HepG2 (cell line): ENCODE data around the gene DLX3. TPM values are rescaled to one million over a fixed set of nuclear protein-coding genes. Genes with fewer than 3 reads are reported as not detected.

Experiments
- DR1 ChIP-seq: sonication (generic); formaldehyde crosslinking; IDR thresholded peaks from 2 replicates; pipeline ENCODE4 v1.8.0; 2021; ENCODE audit warnings: mild to moderate bottlenecking, missing genetic modification reagents, inconsistent platforms
- FOXK2 ChIP-seq: fragments of 450-650 bp; IDR thresholded peaks from 2 replicates; pipeline ENCODE4 v1.6.1; 2016
- FOXP4 ChIP-seq: sonication (generic); formaldehyde crosslinking; IDR thresholded peaks from 2 replicates; pipeline ENCODE4 v1.4.0; 2020; ENCODE audit warnings: missing genetic modification reagents
- GRHL1 ChIP-seq: sonication (generic); formaldehyde crosslinking; conservative IDR thresholded peaks from 2 replicates; pipeline ENCODE4 v1.8.0; 2022; ENCODE audit warnings: missing genetic modification reagents
- MAZ ChIP-seq, 2 experiments: sonication (generic) in 1 of 2; formaldehyde crosslinking in 1 of 2; IDR thresholded peaks; 2 replicates each; pipeline versions ENCODE4 v1.5.0 to v1.6.1; 2012 to 2020; ENCODE audit warnings: low read depth in 2 of 2, mild to moderate bottlenecking in 2 of 2, borderline replicate concordance in 1 of 2, improper control_type of control experiment in 1 of 2, low read length in 1 of 2, missing genetic modification reagents in 1 of 2, moderate library complexity in 1 of 2
- SALL1 ChIP-seq: sonication (generic); formaldehyde crosslinking; IDR thresholded peaks from 2 replicates; pipeline ENCODE4 v1.8.0; 2022; ENCODE audit warnings: mild to moderate bottlenecking, missing genetic modification reagents
- ZBTB21 ChIP-seq: sonication (generic); formaldehyde crosslinking; IDR thresholded peaks from 2 replicates; pipeline ENCODE4 v1.4.0; 2020; ENCODE audit warnings: missing genetic modification reagents
- ZBTB44 ChIP-seq: sonication (generic); formaldehyde crosslinking; IDR thresholded peaks from 2 replicates; pipeline ENCODE4 v1.4.0; 2020; ENCODE audit warnings: missing genetic modification reagents
- ZFP62 ChIP-seq: sonication (generic); formaldehyde crosslinking; IDR thresholded peaks from 2 replicates; pipeline ENCODE4 v1.4.0; 2020; ENCODE audit warnings: missing genetic modification reagents
- ZFP90 ChIP-seq: sonication (generic); formaldehyde crosslinking; IDR thresholded peaks from 2 replicates; pipeline ENCODE4 v1.8.0; 2022; ENCODE audit warnings: missing genetic modification reagents, mild to moderate bottlenecking, inconsistent platforms, borderline replicate concordance
- ZNF414 ChIP-seq: sonication (generic); formaldehyde crosslinking; IDR thresholded peaks from 2 replicates; pipeline ENCODE4 v1.5.0; 2020; ENCODE audit warnings: missing genetic modification reagents
- ZNF431 ChIP-seq: sonication (generic); formaldehyde crosslinking; IDR thresholded peaks from 2 replicates; pipeline ENCODE4 v1.9.0; 2022; ENCODE audit warnings: missing genetic modification reagents, low read depth, mild to moderate bottlenecking, borderline replicate concordance
- ZNF646 ChIP-seq: sonication (generic); formaldehyde crosslinking; IDR thresholded peaks from 2 replicates; pipeline ENCODE4 v1.9.0; 2021; ENCODE audit warnings: mild to moderate bottlenecking, missing genetic modification reagents
- ZNF7 ChIP-seq: IDR thresholded peaks from 2 replicates; pipeline ENCODE4 v1.6.1; 2016; ENCODE audit warnings: missing biosample characterization, missing genetic modification reagents
- ZNF883 ChIP-seq: sonication (generic); formaldehyde crosslinking; IDR thresholded peaks from 2 replicates; pipeline ENCODE4 v1.5.1; 2020; ENCODE audit warnings: mild to moderate bottlenecking, missing genetic modification reagents; ENCODE audit errors: not compliant biosample characterization
- polyA plus RNA-seq, 8 experiments: library from polyadenylated mRNA; depleted of rRNA in 3 of 8; stranded (reverse) in 7 of 8; unstranded in 1 of 8; fragments of >200 nt; fragmentation: Illumina TruSeq in 4 of 8; extraction: Trizol in 4 of 8; gene quantifications; 2 replicates each; pipeline versions ENCODE4 v1.2.1 to v1.2.3, GENCODE V29; 2011 to 2016; ENCODE audit warnings: low read depth in 4 of 8, missing spikeins in 1 of 8, mixed read lengths in 1 of 8; ENCODE audit not compliant: insufficient read depth in 1 of 8
- total RNA-seq, 5 experiments: library from RNA; depleted of rRNA; stranded (reverse); fragments of >200 nt; fragmentation: Illumina TruSeq; extraction: Trizol; gene quantifications; 2 replicates each; pipeline ENCODE4 v1.2.3, GENCODE V29; 2016; ENCODE audit warnings: low read depth in 1 of 5

The DLX3 gene
- total and polyA plus RNA-seq, 2 of the 13 experiments (the other 11 are each of a cell fraction or from before 2014, with no cell fraction given): 0.03 TPM; not detected in 1

GRCh38 chr17:49968405-49969133 is 26.5 kb downstream of the DLX3 start (continued):
- TF ChIP-seq ZNF646 (no peak), FOXP4 (CRISPR knock-in tag) (peak; percentile 68), GRHL1 (no peak), SALL1 (CRISPR knock-in tag) (0 out of 2 replicates have a peak, but pooled peaks have one; percentile 50), ZBTB21 (no peak), ZNF431 (CRISPR knock-in tag) (no peak; the same call in 1 of the 2 replicates), MAZ (IDR thresholded peaks at IDR 0.05; ENCODE audit: borderline replicate concordance, low read depth, low read length) (no peak), MAZ (CRISPR knock-in tag; IDR thresholded peaks at IDR 0.05; ENCODE audit: low read depth) (peak; percentile 75), ZNF7 (CRISPR knock-in tag) (no peak), ZNF883 (CRISPR knock-in tag) (peak; percentile 68), ZBTB44 (CRISPR knock-in tag) (no peak), ZFP90 (CRISPR knock-in tag) (no peak), DR1 (CRISPR knock-in tag) (no peak), ZNF414 (no peak), FOXK2 (no peak), ZFP62 (CRISPR knock-in tag) (no peak)
